ENCODE results near the gene DPH2.

DPH2 gene, protein sequence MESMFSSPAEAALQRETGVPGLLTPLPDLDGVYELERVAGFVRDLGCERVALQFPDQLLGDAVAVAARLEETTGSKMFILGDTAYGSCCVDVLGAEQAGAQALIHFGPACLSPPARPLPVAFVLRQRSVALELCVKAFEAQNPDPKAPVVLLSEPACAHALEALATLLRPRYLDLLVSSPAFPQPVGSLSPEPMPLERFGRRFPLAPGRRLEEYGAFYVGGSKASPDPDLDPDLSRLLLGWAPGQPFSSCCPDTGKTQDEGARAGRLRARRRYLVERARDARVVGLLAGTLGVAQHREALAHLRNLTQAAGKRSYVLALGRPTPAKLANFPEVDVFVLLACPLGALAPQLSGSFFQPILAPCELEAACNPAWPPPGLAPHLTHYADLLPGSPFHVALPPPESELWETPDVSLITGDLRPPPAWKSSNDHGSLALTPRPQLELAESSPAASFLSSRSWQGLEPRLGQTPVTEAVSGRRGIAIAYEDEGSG

DNA sequence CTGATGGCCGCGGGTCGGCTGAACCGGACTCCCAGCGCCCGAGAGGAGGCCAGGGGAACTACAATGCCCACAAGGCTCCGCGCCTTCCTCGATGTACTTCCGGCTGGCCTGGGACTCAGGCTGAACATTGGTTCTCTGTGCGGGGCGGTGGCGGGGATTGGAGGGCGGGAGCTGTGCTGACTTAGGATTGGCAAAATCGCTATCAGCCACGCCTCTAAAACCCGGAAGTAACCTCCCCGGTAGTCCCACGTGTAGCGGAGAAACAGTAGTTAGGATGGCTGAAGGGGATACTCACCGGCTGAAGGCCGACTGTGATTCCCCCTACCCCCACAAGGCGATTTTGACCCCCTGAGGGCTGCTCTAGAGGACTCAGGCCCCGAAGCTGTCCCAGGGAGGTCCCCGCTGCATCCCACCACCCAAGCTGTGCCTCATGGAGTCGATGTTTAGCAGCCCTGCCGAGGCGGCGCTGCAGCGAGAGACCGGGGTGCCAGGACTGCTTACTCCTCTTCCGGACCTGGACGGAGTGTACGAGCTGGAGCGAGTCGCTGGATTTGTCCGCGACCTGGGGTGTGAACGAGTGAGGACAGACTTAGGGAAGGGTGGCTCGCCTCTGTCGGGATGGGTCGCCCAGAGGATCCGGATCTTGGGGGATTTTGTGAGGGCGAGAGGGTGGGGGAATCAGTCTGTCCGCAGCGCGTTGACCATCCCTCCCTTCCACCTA is at the start of gene DPH2:
TSS of gene DPH2 (plus strand) at position 265 of the 721 bp plus-strand sequence. CDS start at position 431, 166 bp downstream.
- DNase-seq (ENCODE audit: low read depth in 3 of 3), result peak; percentile 94 to 95 (median 95)

DNA sequence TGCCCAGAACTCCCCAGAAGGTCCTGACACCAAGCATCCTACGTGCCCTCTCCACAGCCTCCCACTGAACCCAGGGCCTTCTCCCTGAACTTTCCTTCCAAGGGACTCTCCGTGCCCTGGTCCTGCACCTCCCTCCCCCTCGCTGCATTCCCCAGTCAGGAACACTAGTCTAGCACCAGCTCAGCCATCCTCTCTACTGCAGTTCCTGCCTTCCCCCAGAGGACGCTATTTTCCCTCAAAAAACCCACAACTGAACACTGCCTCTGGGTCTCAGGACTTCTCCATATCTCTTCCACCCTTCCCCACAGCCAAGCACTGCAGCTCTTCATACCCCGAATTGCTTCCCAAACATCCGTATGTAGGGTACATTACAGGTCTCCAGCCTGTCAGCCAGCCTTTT is 48.8 kb upstream of the DPH2 start:
- no peak for DNase-seq (ENCODE audit: low read depth in 3 of 3)

DNA sequence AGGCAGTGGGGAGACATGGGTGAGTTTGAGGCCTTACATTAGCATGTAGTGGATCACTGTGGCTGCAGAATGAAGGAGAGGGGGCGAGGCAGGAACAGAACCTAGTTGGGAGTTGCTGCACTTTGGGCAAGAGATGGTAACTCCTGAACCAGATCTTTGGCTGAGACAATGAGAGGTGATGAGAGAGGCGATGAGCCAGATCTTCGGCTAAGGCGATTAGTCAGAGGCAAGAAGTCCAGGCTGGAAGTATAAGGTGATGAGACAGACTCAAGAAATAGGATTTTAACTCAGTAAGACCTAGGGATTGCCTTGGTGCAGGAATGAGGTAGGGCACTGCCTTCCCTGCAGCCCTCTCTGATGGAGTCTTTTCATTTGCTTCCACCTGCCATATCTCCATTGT is 45.3 kb upstream of the DPH2 start:
- no peak for DNase-seq (ENCODE audit: low read depth in 3 of 3)

DNA sequence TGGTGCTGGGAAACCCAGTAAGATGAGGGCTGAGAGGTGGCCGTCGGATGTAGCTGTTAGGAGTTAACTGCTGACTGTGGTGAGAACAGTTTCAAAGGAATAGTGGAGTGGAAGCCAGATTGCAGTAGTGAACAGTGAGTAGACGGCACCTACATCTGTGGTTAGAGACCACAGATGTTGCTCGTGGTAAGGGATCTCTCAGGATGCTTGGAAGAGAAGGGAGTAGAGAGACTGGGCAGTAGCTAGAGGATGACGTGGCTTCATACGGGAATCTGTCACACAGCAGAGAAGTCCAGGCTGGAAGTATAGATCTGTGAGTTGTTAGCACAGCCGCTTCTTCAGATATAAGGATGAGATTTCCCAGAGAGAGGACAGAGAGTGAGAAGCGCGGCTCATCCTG is 44.0 kb upstream of the DPH2 start:
- DNase-seq (ENCODE audit: low read depth in 3 of 3), result no peak

DNA sequence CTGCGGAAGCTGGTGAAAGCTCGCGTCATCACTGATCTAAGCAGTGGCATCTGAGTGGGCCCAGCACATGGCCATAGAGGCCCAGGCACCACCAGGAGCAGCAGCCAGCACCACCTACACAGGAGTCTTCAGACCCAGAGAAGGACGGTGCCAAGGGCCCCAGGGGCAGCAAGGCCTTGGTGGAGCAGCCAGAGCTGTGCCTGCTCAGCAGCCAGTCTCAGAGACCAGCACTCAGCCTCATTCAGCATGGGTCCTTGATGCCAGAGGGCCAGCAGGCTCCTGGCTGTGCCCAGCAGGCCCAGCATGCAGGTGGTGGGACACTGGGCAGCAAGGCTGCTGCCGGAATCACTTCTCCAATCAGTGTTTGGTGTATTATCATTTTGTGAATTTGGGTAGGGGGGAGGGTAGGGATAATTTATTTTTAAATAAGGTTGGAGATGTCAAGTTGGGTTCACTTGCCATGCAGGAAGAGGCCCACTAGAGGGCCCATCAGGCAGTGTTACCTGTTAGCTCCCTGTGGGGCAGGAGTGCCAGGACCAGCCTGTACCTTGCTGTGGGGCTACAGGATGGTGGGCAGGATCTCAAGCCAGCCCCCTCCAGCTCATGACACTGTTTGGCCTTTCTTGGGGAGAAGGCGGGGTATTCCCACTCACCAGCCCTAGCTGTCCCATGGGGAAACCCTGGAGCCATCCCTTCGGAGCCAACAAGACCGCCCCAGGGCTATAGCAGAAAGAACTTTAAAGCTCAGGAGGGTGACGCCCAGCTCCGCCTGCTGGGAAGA is 39.5 kb upstream of the DPH2 start:
- DNase-seq (ENCODE audit: low read depth in 3 of 3), result no peak

DNA sequence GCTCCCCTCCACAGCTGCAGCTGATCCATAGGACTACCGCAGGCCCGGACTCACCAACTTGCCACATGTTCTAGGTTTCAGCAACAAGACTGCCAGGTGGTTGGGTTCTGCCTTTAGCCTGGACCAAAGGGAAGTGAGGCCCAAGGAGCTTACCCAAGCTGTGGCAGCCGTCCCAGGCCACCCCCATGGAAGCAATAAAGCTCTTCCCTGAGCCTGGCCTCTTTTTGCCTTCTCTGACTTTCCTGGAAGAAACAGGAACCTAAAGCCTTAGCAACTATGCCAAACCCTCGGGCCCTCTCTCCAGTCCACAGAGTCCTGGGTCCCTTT is 38.9 kb upstream of the DPH2 start:
- DNase-seq (ENCODE audit: low read depth in 3 of 3), result no peak

DNA sequence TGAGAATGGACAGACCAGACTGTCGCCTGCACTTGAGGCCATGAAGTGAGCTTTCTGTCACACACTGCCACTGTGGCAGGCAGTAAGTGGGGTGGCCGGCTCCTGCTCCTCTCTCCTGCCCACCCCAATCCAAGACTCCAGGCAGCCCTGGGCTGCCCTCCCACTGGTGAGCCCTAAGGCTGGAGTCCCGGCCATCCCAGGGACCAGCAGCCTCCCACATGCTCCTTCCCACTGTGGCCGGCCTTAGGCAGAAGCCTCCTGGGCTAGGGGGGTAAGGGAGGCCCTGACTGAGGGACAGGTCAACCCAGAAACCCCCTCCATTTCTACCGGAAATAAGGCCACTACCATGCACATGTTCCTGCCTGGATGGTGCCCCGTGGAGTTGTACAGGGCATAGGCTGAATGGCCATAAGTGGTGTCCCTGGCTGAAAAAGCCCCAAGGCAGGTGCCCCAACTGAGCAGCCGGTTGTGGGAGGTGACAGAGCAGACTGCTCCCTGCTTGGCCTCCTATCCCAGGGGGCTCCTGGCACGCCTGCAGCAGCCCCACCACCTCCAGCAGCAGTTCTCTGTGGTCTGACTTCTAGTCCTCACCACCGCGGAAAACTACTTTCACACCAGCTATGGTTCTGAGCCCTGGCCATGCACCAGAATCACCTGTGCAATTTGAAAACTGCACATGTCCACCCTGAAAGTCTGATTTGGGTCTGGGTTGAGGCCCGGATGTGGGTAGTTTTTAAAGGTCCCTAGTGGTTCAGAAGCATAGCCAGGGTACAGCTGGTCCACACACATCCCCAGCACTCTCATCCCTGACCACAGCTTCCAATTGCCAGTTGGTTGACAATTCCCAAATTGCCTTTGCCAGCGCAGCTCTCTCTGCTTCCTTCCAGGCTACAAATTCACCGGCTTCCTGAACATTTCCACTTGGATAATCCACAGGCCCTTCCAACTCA is 37.8 kb upstream of the DPH2 start:
- no peak for DNase-seq (ENCODE audit: low read depth in 3 of 3)

DNA sequence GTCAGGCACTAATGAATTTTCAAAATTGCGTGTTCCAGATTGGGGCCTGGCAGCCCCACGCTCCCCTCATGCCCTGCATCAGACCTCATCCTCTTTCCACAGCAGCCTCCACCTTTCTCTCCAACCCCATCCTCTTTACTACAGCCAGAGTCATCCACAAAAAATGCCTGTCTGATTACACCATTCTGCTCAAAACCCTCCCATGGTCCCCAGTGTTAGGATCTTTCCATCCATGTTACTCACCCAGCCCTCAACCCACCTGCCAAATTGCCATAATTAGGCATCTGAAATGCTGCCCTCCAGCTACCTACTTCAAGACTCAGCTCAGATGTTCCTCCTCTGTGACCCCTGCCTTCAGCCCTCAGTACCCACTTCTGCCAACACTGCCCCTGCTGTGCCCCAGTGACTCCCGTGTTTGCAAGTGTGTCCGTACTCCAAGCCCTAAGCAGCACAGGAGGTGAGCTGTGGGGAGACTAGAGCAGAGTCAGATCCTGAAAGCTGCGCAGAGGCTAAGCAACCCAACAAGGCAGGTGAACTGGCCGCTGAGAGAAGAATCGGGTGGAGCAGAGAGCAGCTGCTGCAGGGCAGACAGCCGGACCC is 36.9 kb upstream of the DPH2 start:
- no peak for DNase-seq (ENCODE audit: low read depth in 3 of 3)

DNA sequence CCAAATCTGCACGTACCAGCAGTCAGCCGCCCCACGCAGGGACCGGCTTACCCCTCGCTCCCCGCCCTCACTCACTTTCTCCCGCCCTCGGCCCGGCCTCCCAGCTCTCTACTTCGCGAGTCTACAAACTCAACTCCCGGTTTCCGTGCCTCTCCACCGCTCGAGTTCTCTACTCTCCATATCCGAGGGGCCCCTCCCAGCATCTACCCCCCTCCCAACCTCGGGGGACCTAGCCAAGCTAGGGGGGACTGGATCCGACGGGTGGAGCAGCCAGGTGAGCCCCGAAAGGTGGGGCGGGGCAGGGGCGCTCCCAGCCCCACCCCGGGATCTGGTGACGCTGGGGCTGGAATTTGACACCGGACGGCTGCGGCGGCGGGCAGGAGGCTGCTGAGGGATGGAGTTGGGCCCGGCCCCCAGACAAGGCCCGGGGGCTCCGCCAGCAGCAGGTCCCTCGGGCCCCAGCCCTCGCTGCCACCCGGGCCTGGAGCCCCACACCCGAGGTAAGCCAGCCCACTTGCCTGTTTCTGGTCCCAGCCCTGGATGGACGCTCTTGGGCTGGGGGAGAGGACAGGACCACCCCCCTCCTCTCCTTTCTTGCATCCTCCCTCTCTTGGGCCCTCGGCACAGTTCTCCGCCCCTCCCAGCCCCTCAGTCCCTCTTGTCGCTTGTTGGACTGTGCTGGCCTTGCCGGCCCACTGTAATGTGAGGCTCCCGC is 36.3 kb upstream of the DPH2 start, which contains the start of gene ARTN:
TSS of gene ARTN (plus strand) at position 416 of the 715 bp plus-strand sequence. CDS start 1,856 bp downstream, outside the sequence.
- DNase-seq (ENCODE audit: low read depth in 3 of 3), result no peak

DNA sequence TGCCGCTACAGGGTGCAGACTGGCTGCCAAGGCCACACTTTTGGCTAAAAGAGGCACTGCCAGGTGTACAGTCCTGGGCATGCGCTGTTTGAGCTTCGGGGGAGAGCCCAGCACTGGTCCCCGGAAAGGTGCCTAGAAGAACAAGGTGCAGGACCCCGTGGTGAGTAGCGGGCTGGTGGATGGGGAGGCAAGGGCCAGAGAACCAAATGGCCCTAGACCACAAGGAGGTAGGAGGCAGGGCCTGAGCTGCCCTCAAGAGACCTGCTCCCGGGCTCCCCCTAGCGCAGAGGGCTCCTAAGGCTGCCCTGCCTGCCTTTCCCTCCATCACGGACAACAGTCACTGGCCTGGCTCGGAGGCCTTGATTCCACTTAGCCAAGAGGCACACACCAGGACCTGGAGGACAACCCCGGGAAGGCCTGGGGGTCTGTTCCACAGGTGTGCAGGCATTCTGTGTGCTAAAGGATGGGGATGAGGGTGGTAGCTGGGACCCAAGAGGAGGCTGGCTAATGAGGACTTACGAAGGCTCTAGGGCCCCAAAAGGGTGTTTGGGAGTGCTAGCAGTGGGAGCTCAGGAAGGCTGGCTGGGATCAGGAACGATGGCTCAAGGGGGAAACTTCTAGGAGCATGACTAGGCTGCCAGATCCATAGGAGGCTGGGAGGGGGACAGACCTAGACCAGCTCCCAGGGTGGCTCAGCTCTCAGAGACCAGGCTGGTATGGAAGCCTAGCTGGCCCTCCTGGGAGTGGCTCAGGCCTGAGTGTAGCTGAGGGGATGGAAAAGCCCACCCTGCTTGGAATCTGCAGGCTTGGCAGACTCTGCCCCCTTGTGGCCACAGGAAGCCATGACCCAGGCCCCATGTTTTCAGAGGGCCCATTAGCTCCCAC is 35.5 kb upstream of the DPH2 start:
- peak in 2 of 3 donors; percentile 33 to 68 for DNase-seq (ENCODE audit: low read depth in 3 of 3)

DNA sequence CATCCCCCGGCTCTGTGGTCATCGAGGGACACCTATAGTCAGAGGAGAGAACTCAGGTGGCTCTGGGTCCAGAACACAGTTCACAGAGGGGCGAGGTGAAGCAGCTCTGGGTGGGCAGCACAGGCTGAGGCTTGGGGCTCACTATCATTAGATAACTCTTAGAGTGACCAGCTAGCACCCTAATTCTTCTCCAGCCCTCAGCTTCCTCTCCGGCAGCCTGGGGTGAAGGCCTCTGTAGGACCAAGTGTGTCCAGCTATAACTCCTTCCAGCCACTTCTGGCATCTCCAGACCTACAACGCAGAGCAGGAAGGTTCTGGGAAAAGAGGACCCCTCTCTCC is 34.9 kb upstream of the DPH2 start:
- DNase-seq (ENCODE audit: low read depth in 3 of 3), result no peak

DNA sequence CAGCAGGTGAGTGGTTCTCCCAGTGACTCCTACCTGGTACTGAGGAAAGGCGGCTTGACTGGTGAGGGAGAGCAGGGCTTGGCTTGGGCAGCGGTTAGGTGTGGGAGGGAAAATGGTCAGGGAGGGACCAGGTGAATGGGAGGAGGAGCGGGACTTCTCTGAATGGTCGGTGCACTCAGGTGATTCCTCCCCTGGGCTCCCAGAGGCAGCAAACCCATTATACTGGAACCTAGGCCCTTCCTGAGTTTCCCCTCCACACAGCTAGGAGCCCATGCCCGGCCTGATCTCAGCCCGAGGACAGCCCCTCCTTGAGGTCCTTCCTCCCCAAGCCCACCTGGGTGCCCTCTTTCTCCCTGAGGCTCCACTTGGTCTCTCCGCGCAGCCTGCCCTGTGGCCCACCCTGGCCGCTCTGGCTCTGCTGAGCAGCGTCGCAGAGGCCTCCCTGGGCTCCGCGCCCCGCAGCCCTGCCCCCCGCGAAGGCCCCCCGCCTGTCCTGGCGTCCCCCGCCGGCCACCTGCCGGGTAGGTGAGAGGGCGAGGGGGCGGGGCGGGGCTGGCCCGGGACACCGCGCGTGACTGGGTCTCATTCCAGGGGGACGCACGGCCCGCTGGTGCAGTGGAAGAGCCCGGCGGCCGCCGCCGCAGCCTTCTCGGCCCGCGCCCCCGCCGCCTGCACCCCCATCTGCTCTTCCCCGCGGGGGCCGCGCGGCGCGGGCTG is 33.9 kb upstream of the DPH2 start:
- no peak for DNase-seq (ENCODE audit: low read depth in 3 of 3)

DNA sequence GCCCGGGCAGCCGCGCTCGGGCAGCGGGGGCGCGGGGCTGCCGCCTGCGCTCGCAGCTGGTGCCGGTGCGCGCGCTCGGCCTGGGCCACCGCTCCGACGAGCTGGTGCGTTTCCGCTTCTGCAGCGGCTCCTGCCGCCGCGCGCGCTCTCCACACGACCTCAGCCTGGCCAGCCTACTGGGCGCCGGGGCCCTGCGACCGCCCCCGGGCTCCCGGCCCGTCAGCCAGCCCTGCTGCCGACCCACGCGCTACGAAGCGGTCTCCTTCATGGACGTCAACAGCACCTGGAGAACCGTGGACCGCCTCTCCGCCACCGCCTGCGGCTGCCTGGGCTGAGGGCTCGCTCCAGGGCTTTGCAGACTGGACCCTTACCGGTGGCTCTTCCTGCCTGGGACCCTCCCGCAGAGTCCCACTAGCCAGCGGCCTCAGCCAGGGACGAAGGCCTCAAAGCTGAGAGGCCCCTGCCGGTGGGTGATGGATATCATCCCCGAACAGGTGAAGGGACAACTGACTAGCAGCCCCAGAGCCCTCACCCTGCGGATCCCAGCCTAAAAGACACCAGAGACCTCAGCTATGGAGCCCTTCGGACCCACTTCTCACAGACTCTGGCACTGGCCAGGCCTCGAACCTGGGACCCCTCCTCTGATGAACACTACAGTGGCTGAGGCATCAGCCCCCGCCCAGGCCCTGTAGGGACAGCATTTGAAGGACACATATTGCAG is 33.2 kb upstream of the DPH2 start:
- DNase-seq (ENCODE audit: low read depth in 3 of 3), result no peak

DNA sequence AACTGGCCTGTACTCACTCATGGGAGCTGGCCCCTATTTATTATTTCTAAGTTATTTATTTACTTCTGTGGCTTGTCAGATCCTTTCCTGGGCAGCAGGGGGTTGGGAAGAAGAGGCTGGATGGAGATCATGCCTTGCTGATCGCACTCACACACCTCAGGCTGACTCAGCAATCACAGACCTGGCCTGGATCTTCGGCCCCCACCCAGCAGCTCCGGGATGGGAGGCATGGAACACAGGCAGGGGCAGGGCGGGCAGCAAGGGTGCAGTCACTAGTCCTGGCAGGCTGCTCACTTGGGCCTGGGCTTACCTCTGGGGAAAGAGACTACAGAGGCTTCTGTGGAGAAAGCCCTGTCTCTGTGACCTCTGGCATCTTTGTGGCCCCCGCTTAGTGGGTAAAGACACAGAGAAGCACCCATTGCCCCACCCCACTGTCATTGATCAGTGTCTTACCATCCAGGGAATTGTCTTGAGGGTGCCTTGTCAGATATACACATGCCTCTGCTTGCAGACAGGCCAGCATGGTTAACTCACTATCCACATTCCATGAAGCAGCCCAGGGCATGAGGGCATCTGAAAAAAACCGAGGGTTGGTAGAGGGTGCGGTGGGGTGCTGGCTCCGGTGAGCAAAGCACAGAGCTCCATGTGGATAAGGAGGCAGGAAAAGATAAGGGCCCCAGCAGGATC is 32.5 kb upstream of the DPH2 start:
- no peak for DNase-seq (ENCODE audit: low read depth in 3 of 3)

DNA sequence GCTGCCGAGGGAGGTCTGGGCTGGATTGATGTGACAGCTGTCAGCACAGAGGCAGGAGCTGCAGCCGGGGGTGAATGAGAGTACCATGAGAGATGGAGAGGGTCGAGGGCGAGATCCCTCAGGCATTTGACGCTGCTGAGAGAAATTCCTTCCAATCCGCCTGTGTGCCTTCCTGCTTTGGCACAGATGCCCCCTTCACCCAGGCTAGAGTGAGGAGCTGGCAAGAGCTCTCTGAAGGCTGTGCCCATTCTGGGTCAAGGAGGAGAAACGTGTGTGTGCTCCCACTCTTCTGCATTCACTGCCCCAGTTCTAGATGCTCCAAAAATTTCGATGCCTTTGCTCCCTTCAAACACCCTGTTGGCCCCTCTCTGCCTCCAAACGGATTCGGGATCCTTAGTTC is 31.4 kb upstream of the DPH2 start:
- no peak for DNase-seq (ENCODE audit: low read depth in 3 of 3)

DNA sequence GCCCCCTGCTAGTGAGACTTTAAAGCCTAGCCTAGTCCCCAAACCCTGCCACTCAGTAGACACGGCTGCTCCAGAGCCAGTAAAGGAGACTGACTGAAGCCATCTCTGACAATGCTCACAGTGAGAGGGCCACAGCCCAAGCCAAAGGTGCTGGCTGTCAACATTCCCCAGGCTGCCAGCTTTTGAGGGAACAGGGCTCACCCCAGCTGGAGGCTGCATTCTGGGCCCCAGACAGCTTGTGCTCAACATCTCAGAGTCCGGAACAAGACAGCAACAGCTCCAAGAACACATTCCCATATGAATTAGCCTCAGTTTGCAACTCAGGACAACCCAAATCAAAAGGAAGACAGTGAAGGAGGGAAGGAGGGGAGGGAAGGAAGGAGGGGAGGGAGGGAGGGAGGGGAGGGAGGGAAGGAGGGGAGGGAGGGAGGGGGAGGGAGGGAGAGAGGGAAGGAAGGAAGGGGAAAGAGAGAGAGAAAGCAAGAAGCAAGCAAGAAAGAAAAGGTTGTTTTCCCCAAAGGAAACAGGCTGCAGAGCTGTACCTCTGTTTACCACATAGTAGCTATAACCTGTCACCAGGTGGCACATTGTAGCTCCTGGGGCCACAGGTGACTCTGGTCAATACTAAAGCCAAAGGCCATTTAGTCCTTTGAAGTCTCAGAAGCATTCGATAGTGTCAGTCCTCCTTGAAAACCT is 30.8 kb upstream of the DPH2 start:
- no peak for DNase-seq (ENCODE audit: low read depth in 3 of 3)

DNA sequence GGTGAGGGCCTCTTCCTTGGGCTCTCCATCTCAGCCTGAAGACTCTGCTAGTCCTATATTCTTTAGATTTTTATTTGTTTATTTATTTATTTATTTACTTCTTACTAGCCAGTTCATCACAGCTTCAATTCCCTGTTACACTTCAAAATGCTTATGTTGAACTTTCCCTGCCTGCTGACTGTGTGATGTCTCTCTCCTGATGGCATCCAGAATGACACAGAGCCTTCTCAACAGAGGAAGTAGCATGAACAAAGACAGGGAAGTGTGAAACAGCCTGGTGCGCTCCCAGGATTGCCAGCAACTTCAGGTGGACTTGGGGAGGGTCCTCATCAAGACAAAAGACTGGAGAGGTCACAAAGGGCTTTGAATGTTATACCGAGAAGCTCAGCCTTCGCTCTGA is 27.4 kb upstream of the DPH2 start:
- DNase-seq (ENCODE audit: low read depth in 3 of 3), result no peak

Data from stimulated activated CD4-positive, alpha-beta T cell treated with anti-CD3 and anti-CD28 coated beads, TNF-alpha, amount 100 ng/mL, for 48 hours (primary cell).